HG03108 (cell line): Measurements from ENCODE around the gene GJD4.
A peak's percentile ranks its signal among the peaks of the same experiment; 100 is the strongest.

Source experiments
- ATAC-seq: cut with Tn5 transposase; IDR thresholded peaks from one replicate; pipeline ENCODE4 v1.9.1; 2021; ENCODE audit warnings: moderate library complexity; ENCODE audit not compliant: unreplicated experiment

The GJD4 gene

GRCh38 chr10:35605191-35605590 lies at the start of gene GJD4:
Gene GJD4, plus strand, starts transcription at chr10:35605341. Its CDS starts 227 bp downstream, at chr10:35605568.
- no peak for ATAC-seq

- no peak for ATAC-seq
These were observed 48.9 kb upstream of the GJD4 start for GRCh38 chr10:35555962-35556930.

- no peak for ATAC-seq
These were observed 46.9 kb upstream of the GJD4 start for GRCh38 chr10:35558276-35558675.

GRCh38 chr10:35559416-35559815 lies 45.7 kb upstream of the GJD4 start:
- ATAC-seq: no peak

- ATAC-seq: no peak
These were observed 43.4 kb upstream of the GJD4 start for GRCh38 chr10:35561715-35562114.

GRCh38 chr10:35562427-35562826 lies 42.7 kb upstream of the GJD4 start:
- no peak for ATAC-seq

GRCh38 chr10:35563261-35563891 lies 41.8 kb upstream of the GJD4 start:
- ATAC-seq: no peak

- peak; percentile 72 for ATAC-seq
These were observed 40.7 kb upstream of the GJD4 start for GRCh38 chr10:35564341-35564968.

- ATAC-seq: no peak
These were observed 39.5 kb upstream of the GJD4 start for GRCh38 chr10:35565602-35566081.

GRCh38 chr10:35567951-35568350 lies 37.2 kb upstream of the GJD4 start:
- ATAC-seq: no peak

- no peak for ATAC-seq
These were observed 36.6 kb upstream of the GJD4 start for GRCh38 chr10:35568483-35569015.

- ATAC-seq: no peak
These were observed 35.9 kb upstream of the GJD4 start for GRCh38 chr10:35569111-35569707.

GRCh38 chr10:35569836-35570235 lies 35.3 kb upstream of the GJD4 start:
- no peak for ATAC-seq

GRCh38 chr10:35570397-35570796 lies 34.7 kb upstream of the GJD4 start:
- no peak for ATAC-seq

- no peak for ATAC-seq
These were observed 32.6 kb upstream of the GJD4 start for GRCh38 chr10:35572583-35572982.

GRCh38 chr10:35573796-35574195 lies 31.3 kb upstream of the GJD4 start:
- no peak for ATAC-seq

GRCh38 chr10:35574924-35575352 lies 30.2 kb upstream of the GJD4 start:
- ATAC-seq: no peak

GRCh38 chr10:35575640-35576039 lies 29.5 kb upstream of the GJD4 start:
- no peak for ATAC-seq

- ATAC-seq: no peak
These were observed 28.4 kb upstream of the GJD4 start for GRCh38 chr10:35576730-35577129.

- no peak for ATAC-seq
These were observed 27.1 kb upstream of the GJD4 start for GRCh38 chr10:35577926-35578617.
